Left colon (tissue), 2 donors: Measurements from ENCODE around the gene KANK2. TPM values are rescaled to one million over a fixed set of nuclear protein-coding genes. Genes with fewer than 3 reads are reported as not detected.

Experiments used
- ATAC-seq: fragments of 200-7000 bp; cut with Tn5 transposase; one replicate; pipeline ENCODE4 v1.9.1; 2020; ENCODE audit warnings: mild to moderate bottlenecking, moderate library complexity
- DNase-seq, 2 donors: peaks; one replicate each; pipeline ENCODE4 v3.0.0-alpha.2; 2020
- intact Hi-C, 2 donors: fragments of 100-400 bp; cut with DNase I in 1 of 2; cut with micrococcal nuclease in 1 of 2; formaldehyde crosslinking; loops; one replicate each; pipeline versions ENCODE4 v1.11.2 to v1.14.0; 2022; cut with DNase I, micrococcal nuclease
- total RNA-seq, 2 donors: library from RNA; stranded (reverse); fragmentation: NEBNext Ultra II Directional; extraction: Animal tissue kit (Norgen Biotek cat#: 25700); gene quantifications; one replicate each; pipeline ENCODE4 v1.2.1, GENCODE V29; 2021
- donor health status: DM: no; HTN: no; CAD: no.
- donor health status: DM: yes; HTN: yes; CAD: no.

The KANK2 gene
- total RNA-seq, 2 donors from 2014 or later: 28.5 to 85.3 TPM

- intact Hi-C loops: no loop called here
- DNase-seq: no peak
- ATAC-seq: peak; percentile 46
These were observed 30.0 kb upstream of the KANK2 start for GRCh38 chr19:11227195-11227886.

DNA sequence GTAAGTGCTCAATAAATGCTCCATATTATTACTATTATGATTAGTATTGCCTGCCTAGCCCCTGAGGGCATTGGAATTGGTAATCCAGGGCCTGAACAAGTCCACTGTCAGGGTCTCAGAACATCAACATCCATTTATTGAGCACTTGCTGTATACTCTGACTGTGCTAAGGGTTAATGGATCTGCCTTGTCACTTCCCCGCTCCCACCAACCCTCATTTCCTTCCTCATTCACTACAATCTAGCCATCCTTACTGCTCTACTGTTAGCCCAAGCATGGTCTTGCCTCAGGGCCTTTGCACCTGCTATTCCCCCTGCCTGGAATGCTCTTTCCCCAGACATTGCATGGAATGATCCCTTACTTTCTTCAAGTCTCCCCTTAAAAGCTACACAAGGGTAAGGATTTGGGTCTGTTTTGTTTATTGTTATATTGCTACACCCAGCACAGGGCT is 29.4 kb upstream of the KANK2 start:
- DNase-seq: no peak
- intact Hi-C loops: no loop called here
- ATAC-seq: no peak

- ATAC-seq: no peak
- DNase-seq: no peak
- intact Hi-C loops: no loop called here
These were observed 28.5 kb upstream of the KANK2 start for GRCh38 chr19:11225815-11226214.

DNA sequence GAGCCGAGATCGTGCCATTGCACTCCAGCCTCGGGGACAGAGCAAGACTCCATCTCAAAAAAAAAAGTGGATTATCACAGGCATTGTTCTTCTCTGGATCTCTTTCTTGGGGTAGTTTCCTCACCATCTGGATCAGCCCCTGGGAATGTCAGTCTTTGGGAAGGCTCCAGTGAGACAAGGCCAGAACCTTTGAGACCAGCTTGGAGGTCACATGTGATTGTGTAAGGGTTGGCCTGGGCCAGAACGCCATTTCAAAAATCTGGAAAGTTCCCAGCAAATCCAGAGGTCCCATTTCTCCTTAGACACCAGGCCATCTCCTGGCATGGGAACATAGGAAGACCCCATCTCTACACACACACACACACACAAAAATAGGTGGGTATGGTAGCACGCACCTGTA is 27.8 kb upstream of the KANK2 start:
- intact Hi-C loops: no loop called here
- no peak for ATAC-seq
- no peak for DNase-seq

DNA sequence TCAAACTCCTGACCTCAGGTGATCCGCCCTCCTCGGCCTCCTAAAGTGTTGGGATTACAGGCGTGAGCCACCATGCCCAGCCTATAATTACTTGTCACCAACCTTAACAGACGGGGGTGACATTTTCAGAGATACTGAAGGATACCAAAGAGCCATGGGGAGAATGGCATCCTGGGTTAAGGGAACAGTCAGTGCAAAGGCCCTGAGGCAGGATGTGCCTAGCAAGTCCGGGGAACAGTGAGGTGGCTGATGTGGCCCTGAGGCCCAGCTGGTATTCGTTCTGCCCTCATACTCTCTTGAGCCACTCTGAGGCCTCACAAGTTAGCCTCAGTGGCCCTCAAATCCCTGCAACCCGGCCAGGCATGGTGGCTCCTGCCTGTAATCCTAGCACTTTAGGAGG is 27.1 kb upstream of the KANK2 start:
- ATAC-seq: no peak
- intact Hi-C loops: no loop called here
- no peak for DNase-seq

GRCh38 chr19:11223200-11223599 is 25.9 kb upstream of the KANK2 start:
- intact Hi-C loops: no loop called here
- ATAC-seq (no peak), DNase-seq (no peak)

GRCh38 chr19:11221082-11221598 is 23.8 kb upstream of the KANK2 start:
- intact Hi-C loops: no loop called here

DNA sequence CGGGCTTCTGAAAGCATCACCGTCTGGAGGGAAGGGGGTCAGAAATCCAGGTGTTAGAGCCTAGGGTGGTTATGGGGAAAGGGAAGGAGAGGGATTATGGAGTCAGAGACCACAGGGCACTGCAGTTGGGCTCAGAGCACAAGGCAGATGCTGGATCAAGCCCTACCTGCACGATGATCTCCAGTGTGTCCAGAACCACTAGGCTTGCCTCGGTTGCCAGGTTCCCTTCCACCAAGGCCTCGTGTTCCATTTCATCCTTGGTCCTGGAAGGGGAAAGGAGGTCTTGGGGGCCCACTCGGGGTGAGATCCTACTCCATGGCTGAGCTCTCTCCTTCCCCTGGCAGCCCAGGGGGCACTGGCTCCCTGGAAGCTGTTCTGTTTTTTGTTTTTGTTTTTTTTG is 17.0 kb upstream of the KANK2 start:
- intact Hi-C loops: no loop called here
- DNase-seq: no peak
- no peak for ATAC-seq

More at GRCh38 chr19:11221082-11221598, 23.8 kb upstream of the KANK2 start:
- ATAC-seq (no peak), DNase-seq (no peak)

DNA sequence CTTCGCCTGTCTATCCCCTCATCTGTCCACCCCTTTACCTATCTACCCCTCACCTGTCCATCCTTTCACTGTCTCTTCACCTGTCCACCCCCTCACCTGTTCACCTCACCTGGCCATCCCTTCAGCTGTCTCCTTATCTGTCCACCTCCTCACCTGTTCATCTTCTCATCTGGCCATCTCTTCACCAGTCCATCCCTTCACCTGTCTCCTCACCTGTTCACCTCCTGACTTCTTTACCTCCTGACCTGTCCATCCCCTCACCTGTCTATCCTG is 13.2 kb upstream of the KANK2 start:
- intact Hi-C loops: no loop called here
- no peak for DNase-seq
- no peak for ATAC-seq

- ATAC-seq (no peak), DNase-seq (no peak)
- intact Hi-C loops: loop anchor here (10.0 kb wide), 2 partner anchors 75 to 175 kb away; no protein-coding TSS in a partner anchor
These were observed 12.7 kb upstream of the KANK2 start for GRCh38 chr19:11209839-11210655.

GRCh38 chr19:11208561-11209471 is 11.5 kb upstream of the KANK2 start:
- DNase-seq: no peak
- no peak for ATAC-seq
- intact Hi-C loops: loop anchor here (10.0 kb wide), 2 partner anchors 74 to 174 kb away; no protein-coding TSS in a partner anchor

GRCh38 chr19:11205939-11206570 is 8.7 kb upstream of the KANK2 start:
- intact Hi-C loops: loop anchor here (10.0 kb wide), 2 partner anchors 71 to 171 kb away; no protein-coding TSS in a partner anchor
- ATAC-seq (no peak), DNase-seq (no peak)

DNA sequence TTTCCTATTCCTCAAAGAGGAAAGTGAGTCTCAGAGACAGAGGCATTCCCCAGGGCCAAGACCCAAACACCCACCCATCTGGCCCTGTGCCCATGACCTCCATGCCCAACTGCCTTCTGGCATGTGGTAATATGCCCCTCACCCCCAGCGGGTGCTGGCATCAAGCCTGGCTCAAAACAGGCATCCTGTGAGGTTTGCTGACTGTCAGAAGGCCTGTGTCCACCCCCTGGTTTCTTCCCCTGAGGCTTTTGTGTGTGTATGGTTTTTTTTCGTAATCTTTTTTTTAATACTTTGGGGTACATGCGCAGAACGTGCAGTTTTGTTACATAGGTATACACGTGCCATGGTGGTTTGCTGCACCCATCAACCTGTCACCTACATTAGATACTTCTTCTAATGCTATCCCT is 7.6 kb upstream of the KANK2 start:
- intact Hi-C loops: loop anchor here (5.0 to 10.0 kb wide), 3 partner anchors 68 to 170 kb away; no protein-coding TSS in a partner anchor
- ATAC-seq (no peak), DNase-seq (no peak)

DNA sequence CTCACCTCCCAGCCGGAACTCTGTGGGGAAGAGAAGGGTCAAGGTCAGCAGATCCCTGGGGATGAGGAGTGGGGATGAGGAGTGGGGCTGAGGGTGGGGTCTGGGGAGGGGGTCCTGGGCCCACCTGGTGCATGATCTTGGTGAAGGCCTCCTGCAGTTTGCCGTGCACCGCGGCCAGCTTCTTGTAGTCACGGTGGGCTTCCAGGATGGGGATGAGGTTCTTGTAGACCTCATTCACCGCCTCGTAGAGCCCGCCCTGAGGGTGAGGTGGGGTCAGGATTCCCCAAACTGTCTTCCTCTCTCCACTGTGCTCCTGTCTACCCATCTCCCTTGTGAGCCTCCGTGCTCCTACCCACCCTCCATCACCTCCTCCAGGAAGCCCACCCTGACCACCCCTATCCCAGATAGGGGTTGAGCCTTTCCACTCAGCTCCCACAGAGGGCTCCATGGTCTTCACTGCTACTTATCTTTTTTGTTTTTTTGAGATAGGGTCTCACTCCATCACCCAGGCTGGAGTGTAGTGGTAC is 6.8 kb upstream of the KANK2 start:
- ATAC-seq: no peak
- intact Hi-C loops: loop anchor here (5.0 to 10.0 kb wide), 3 partner anchors 67 to 169 kb away; no protein-coding TSS in a partner anchor

DNA sequence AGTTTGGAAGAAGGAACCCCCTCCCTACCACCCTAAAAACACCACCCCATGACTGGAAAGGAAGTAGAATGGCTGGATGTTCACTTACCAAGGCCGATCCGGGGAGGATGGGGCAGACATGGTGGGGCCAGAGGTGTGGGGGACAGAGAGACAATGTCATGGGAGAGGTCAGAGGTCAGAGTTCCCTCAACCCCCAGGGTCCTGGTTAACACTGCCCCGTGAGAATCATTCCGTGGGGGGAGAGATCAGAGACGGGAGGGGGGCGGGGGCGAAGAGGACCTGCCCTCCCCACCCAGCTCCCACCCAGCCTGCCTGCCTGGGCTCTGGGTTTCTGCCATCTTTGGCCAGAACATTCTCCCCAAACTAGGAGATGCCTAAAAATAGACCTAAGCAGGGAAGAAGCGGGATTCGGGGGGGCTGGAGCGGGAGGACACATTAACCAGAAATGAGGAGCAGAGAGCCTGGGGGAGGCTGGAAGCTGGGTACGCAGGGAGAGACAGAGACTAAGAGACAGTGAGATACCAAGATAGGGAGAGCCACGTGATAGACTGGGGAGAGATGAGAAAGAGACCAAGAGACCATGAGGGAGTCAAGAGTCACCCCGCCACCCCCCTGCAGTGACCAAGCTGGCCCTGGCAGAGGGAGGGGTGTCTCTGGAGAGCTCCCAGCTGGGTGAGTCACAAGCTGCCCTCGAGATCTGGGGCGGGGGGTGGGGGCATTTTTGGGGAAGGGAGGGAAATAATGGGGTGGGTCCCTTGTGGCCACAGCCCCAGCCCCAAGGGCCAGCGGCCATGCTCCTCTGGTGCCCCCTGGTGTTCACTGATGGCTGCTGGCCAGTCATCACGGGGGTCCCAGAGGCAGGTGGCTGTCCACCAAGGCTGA is 6.1 kb upstream of the KANK2 start:
- intact Hi-C loops: loop anchor here (5.0 to 10.0 kb wide), 3 partner anchors 66 to 169 kb away; no protein-coding TSS in a partner anchor
- ATAC-seq (peak; percentile 47), DNase-seq (peak; percentile 66 to 83)

More for the DNA sequence above, 6.8 kb upstream of the KANK2 start:
- DNase-seq: no peak

DNA sequence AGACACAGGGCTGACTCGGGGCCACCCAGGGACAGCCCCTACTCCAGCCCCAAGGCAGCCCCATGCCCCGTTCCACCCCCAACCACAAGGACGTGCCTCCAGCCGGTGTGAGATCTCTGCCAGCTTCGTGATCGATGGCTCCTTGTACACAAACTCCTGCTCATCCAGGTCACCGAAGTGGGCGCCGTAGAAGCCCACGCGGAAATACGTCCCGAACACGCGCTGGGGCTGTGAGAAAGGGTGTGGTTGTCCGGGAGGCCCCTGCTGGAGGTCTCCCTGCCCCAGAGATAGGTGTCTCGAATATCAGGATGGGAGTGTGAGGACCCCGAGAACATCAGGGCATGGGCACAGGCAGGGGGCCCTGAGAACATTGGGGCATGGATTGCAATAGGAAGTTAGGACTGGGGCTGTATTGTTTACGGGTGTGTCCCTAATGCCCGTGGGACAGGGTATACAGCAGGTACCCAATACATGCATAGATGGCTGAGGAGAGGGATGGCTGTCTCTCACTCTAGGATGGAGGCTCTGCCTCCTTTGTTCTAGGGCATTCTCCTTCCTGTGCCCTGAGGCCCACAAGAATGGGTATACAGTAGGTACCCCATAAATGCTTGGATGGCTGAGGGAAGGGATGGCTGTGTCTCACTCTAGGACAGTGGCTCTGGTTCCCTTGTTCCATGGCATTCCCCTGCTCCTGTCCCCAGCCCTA is 5.3 kb upstream of the KANK2 start:
- DNase-seq (no peak), ATAC-seq (no peak)
- intact Hi-C loops: loop anchor here (5.0 to 10.0 kb wide), 3 partner anchors 65 to 168 kb away; no protein-coding TSS in a partner anchor
